HG03060 (cell line): ENCODE results near the gene DCST2.

Source experiments
- ATAC-seq: cut with Tn5 transposase; IDR thresholded peaks from one replicate; pipeline ENCODE4 v1.9.1; 2021; ENCODE audit warnings: low read depth, moderate number of reproducible peaks; ENCODE audit not compliant: unreplicated experiment

Gene DCST2

DNA sequence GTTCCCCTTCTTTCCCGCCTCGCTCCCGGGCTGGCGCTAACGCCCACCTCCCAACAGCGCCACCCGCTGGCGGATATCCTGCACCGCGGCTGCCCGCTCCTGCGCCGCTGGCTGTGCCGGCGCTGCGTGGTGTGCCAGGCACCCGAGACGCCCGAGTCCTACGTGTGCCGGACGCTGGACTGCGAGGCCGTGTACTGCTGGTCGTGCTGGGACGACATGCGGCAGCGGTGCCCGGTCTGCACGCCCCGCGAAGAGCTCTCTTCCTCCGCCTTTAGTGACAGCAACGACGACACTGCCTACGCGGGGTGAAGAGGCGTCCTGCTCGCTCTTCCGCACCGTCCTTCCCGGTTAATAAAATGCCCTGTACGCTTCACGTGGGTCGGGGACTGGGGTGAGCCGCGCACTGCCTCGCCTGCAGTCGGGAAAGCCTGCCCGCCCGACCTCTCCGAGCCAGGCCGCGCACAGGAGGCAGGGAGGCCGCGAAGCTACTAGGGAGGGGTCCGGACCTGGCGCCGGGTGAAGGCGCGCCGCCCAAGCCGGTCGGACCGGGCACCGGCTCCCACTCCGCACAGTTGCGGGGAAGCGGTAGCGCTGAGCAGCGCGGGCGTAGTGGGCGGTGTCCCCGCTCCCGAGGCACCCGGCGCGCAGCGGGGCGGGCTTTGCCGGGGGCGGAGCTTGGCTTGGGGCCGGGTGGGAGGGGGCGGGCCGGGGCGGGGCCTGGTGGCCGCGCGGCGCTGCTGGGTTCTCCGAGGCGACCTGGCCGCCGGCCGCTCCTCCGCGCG, 17.2 kb upstream of the DCST2 start, which contains the start of gene ADAM15:
Gene ADAM15 (plus strand): TSS at position 757 of the 782 bp plus-strand sequence. CDS start 71 bp downstream, outside the sequence.
- ATAC-seq, result no peak

DNA sequence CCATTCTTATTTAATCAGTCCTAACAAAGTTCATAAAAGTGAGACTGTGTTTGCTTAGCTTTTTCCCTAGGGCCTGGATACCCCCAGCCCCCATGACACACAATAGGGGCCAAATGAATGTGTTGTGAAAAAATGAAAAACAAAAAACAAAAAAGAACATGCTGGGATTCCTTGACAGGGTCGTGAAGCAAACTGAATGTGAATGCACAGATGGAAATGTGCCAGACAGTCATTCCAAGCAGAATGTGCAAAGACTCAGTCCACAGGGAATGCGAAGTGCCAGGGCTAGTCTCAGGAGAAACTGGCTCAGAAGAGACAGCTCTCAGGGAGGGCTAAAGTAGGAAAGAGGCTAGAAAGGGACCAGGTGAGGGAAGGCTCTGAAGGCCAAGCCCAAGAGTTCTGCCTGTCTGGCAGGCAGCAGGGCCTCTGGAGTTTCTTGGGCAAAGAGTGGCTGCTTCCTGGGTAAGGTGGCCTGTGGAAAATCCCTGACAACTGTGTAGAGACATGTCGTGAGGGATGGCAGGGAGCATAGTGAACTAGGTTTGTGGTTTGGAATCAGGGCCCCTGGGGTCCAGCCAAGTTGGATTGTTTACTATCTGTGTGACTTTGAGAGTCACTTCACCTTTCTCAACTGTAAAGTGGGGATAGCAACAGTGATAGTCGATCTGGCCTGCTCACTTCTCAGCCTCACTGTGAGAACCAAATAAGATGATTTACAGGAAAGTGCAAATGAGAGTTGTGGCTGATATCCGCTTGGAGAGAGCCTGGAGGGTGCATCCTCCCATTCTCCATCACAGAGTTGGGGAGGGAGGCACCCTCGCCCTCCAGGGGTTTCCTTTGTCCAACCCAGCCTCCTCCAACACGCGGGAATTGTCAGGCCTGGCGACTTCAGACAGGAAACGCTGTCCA, 16.3 kb upstream of the DCST2 start:
- ATAC-seq, result no peak

DNA sequence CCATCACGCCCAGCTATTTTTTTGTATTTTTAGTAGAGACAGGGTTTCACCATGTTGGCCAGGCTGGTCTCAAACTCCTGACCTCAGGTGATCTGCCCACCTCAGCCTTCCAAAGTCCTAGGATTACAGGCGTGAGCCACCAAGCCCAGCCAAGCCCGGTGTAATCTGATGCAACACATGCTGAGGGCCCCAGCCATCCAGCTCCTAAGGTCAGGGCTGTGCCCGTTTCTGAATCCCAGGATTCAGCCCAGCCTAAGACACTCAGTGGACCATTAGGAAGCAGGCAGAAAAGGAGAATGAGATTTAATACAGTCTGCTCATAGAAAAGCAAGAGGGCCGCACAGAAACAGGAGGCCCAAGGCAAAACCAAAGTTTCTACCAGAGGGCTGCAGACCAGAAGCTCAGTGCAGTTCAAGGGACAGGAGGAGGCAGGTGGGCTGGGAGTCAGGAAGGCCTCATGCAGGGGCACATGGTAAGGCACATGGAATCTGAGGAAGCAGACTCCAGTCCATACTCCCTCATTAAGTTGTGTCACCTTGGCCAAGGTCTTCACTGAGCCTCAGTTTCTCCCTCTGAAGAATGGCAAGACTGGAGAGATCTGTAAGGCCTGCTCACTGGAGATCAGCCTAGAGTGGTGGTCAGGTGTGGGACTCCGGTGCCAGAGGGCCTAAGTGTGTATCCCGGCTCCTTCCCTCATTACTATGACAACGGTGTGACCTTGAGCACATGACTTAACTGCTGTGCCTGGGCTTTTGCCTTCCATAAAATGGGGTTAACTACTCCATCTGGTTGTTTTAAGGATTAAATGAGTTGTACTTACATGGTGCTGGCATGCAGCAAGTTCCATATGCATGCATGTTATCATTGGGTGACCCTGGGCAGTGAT, 15.1 kb upstream of the DCST2 start:
- no peak for ATAC-seq

DNA sequence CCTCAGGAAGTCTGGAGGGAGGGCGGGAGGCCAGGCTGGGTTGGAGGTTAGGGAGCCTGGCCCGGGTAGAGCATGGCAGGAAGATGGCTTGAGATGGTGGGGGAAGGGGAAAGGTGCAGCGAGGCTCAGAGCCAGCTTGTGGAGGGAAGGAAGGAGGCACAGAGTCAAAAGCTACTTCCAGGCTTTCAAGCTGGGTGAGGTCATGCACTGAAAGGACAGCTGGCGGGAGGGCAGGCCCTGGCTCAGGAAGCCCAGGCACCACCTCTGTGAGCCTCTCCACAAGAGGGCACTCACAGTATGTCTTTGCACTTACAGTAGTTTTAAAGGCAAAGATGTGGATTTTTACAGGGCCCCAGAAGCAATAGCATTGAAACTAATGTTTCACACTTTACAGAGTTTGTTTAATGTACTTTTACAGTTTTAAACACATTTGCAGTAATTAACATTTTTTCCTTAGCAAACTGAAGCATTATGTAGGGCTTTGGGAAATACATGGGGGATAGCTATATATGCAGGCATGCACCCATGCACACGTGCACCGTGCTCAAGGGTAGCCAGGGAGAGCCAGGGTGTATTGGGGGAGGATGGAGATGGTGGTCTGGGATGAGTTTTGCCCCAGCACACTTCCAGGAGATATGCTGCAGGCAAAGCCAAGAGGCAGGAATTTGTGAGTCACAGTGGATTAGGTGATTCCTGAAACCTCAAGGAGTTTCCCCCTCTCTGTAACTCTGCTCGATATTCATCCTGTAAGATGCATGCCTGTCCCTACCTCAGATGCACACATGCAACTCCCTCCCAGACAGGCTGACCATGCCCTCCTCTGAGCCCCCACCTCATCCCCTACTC, 11.5 kb upstream of the DCST2 start:
- ATAC-seq, result no peak

DNA sequence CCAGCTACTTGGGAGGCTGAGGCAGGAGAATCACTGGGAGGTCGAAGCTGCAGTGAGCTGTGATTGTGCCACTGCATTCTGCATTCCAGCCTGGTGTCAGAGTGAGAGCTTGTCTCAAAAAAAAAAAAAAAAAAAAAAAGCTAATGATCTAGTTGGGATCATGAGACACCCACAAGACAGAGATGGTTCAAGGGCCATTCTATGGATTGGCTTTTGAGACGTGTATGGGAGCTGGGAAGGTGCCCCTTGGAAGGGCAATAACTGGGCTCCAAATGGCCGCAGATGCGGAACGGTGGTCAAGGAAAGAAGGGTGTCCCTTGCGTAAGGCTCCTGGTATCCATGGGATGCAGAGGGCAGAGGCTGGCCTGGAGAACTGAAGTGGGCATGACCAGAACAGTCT, 10.8 kb upstream of the DCST2 start:
- ATAC-seq, result no peak

DNA sequence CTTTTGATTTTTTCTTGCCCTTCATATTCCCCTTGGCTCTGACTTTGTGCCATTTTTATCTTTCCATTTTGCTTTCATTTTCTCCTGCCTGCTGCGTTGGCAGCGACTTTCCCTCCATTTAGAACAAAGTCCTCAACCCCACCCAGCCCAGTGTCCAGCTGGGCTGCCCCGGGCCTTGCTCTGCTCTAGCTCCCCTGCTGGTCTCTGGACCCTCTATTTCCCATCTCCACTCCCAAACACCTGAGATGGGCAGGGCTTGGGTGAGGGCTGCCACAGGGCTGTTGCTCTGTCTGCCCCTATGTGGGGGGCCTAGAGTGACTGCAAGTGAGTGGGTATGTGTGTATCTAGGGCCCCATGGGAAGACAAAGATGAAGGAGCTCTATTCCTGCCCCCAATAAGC, 10.2 kb upstream of the DCST2 start:
- no peak for ATAC-seq

DNA sequence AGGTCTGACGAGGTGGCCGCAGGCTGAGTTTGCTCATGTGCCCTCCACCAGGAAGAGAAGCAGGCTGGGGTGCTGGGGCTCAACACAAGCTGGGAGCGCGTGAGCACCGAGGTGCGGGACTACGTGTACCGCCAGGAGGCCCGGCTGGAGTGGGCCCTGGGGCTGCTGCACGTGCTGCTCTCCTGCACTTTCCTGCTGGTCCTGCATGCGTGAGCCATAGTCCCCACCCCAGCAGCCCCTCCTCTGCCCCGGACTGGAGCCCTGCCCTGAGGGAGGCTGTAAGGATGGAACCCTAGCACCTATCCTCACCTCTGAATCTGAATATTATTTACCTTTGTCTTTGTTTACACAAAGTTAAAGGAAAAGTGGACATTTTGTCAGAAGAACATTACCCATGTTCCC, 9.7 kb upstream of the DCST2 start:
- ATAC-seq, result no peak

DNA sequence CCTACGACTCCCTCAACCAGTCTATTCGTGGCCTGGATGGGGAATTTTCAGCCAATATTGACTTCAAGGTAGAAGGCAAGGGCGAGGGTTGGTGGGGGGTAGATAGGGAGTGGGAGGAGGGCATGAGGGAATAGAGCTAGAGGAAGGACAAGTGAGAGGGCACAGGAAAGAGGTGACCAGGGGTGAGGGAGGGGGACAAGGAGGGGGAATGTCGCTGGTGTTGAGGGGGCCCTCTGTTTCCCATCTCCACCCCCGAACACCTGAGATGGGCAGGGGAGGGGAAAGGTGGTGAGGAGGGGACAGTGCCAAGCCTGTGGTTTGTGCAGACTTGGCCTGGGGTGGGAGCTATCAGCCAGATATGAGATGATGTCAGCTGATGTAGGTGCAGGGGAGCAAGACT, 9.2 kb upstream of the DCST2 start:
- no peak for ATAC-seq

DNA sequence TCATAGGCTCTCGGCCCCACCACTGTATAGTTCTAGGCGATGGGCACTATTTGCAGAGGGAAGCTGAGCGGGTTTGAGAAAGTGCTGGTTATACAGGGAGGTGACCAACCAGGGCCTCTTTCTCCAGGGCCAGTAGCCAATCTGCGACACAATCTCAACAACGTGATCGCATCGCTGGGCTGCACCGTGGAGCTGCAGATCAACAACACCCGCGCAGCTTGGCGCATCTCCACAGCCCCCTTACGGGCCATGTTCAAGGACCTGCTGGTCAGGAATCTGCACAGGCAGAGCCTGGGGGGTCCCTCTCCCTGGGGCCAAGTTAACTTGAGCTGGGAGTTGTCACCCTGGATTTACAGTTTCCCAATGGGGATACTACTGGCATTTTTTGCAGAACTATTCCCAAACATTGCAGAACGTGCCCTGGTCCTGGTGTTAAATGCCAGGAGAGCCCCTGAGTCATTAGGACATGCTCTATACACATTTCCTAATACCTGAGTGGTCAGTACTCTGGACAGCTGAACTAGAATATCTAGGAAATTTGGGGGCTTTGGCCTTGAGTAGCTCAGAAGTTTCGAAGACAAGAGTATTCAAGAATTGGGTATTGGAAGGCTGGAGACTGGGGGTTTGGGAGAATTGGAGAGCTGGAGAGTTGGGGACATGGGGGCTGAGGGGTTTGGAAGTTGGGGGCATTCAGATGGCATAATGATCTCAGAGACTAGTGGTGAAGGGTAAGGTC, 6.9 kb upstream of the DCST2 start:
- no peak for ATAC-seq

DNA sequence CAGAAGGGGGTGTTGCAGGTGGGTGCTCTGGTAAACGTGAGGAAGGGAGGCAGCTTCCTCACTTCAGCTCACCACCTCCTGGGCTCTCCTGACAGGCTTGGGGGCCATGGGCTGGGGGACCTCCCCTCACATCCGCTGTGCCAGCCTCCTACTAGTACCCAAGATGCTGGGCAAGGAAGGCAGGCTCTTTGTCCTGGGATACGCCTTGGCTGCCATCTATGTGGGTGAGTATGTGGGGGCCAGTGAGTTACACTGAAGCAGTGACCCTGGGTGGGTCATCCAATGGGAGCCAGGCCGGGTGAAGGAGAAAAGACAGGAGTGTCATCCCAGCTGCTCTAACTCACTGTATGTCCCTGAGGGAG, 5.7 kb upstream of the DCST2 start:
- no peak for ATAC-seq

DNA sequence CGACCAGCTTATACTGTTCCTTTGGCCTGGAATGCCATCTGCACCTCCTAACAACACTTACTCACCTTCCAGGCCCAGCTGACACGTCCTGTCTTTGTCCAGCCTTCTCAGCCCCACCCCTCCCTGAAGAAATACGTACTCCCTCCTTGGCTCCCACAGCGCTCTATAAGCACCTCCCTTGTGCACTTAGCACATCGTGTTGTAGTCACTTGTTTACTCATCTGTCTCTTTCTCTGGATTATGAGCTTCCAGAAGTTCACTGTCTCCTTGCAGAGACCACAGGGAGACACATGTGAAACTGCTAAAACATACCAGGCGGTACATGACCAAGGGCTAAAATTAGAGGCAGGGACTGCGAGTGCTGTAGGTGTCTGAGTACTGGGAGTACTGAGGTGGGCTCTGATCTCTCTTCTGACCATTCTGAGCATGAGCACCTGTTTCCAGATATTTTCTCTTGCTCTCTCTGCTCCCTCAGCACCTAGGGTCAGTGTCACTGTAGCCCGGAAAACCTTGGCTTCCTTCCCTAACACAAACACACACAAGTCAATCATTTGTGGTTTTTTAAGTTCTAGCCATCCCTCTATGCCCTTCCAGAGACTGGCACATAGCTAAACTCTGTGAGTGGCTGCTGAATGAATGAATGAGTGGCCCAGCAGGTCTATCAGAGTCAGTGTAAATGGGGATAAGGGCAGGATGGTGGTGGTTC, 5.2 kb upstream of the DCST2 start:
- no peak for ATAC-seq

DNA sequence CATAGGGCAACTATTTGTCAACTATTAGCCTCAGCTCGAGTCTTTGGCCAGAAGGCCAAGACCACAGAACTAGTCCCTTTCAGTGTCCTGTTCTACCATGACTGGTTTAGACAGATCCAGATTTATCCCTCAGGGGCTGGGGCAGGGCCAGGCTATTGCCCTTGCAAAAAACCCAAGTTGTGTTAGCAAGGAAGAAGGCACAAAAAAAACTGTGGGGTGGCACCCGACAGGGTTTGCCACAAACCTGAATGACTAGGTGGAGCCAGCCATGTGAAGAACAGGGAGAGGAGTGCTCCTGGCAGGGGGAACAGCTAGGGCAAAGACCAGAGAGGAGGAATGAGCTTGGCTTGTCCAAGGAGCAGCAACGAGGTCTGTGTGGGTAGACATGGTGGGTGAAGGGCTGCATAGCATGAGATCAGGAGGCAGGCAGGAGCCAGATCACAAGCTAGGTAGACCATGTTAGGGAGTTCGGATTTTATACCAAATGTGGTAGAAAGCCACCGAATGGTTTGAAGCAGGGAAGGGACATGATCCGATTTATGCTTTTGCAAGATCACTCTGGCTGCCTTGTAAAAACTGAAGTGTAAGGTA, 4.4 kb upstream of the DCST2 start:
- ATAC-seq, result no peak

DNA sequence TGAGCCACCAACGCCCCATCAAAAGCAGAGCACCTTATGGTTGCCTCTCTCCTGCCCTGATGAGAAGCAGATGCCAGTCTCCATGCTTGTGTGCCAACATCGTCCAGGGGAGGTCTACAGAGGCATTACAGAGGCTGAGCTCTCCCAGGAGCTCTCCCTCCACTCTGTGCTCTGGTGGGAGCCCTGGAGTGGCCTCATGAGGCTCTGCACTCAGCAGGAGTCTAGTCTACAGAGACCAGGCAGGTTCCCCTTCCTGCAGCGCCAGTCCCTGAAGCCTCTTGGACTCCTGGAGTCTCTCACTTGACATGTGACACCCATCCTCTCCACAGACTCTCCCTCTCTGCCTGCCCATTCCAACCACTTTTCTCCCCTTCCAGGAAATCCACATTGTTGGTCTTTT, 3.5 kb upstream of the DCST2 start:
- no peak for ATAC-seq

DNA sequence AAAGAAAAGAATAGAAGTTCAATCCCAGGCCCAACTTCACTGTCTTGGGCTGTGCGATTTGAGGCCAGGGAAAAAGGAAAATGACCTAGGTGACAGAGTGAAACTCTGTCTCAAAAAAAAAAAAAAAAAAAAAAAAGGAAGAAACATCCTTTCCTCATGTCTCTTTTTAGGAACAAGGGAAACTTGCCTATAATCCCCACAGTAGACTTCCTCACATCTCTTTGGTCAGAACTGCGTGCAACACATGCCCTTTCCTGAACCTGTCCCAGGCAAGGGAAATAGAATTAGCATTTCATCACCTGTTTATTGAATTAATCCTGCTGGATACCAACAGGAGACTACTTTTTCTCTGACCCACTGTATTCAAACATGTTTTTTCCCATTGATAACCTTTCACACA, 2.4 kb upstream of the DCST2 start:
- ATAC-seq, result no peak

DNA sequence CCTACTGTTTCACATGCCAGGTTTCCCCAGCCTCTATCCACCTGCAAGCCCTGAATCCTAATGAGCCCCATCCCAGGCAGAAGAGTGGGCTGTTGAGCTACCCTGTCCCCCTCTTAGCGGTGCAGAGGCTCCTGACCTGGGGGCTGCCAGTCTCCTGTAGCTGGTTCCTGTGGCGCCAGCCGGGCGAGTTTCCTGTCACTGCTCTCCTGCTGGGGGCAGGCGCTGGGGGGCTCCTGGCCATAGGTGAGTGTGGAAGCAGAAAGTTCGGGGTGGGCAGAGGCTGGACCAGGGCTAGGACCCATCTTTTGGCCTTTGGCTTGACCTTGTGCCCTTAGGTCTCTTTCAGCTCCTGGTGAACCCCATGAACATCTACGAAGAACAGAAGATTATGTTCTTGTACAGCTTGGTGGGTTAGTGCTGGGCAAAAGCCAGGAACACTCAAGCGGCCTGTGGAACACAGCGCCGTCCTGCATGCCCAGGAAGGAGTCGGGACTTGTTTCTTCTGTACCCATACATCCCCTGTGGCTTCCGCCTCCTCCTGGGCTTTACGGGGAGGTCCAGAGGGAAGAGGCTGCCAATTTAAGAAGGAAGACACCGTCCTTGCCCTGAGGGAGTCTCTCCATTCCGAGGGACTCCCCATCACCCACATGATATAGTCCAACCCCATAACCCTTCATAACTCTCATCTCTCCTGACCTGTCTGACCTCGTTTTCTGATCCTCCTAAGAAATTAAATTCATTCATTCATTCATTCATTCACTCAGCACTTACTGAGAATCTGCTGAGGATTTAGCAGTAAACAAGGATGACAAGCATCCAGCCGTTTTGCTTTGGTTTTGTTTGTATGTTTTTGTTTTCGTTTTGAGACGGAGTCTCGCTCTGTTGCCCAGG, 982 bp upstream of the DCST2 start:
- no peak for ATAC-seq

DNA sequence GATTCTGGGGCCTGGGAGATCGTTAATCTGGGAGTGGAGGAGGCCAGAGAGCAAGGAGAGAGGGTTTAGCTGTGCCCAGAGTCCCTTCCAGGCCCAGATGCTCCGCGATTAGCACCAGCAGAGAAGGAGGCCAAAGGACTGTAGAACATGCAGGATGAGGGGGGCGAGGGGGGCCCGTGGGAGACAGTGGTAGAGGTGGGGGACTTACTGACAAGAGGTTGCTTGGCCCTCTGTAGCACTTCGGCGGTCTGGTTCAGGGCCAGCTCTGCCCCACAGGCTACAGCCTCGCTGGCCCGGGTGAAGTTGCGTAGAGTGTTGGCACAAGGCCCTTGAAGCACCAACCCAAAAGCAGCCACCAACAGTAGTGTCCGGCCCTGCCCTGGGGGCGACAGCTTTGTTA, 695 bp downstream of the DCST2 start:
- ATAC-seq, result no peak

DNA sequence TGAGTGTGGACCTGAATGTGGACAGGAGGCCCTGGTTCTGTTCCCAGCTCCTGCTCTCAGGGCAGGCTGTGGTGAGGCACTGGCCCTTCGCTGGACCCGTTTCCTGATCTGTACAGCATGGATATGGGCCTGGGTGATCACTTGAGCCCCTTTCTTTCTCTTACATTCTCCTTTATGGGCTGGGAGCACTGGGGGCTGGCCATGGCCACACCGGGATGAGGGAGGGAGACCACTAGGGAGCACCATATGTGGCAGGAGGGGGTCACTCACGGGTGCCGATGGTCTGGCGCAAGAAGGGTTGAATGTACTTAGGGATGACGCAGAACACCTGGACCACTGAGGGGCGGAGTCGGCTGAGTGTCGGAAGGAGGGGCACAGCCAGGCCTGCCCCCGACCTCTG, 2.7 kb downstream of the DCST2 start:
- no peak for ATAC-seq
